HUES64 (cell line): ENCODE measurements around the gene SLC39A1.
A peak's percentile ranks its signal among the peaks of the same experiment; 100 is the strongest.

Source experiments
- H3K27ac ChIP-seq: 2 replicates; pipeline ENCODE4 v1.7.0; 2013; ENCODE audit warnings: low read depth, low read length, inconsistent platforms
- H3K27me3 ChIP-seq: 2 replicates; pipeline ENCODE4 v1.6.1; 2013; ENCODE audit warnings: mild to moderate bottlenecking, low read length; ENCODE audit not compliant: insufficient read depth
- H3K36me3 ChIP-seq: 2 replicates; pipeline ENCODE4 v1.6.1; 2013; ENCODE audit warnings: mild to moderate bottlenecking, low read length; ENCODE audit not compliant: insufficient read depth
- H3K4me1 ChIP-seq: 2 replicates; pipeline ENCODE4 v1.6.1; 2013; ENCODE audit warnings: mild to moderate bottlenecking, low read length, moderate library complexity; ENCODE audit not compliant: insufficient read depth
- H3K4me3 ChIP-seq: 2 replicates; pipeline ENCODE4 v1.5.1; 2013; ENCODE audit warnings: mild to moderate bottlenecking, low read length, moderate library complexity
- H3K9ac ChIP-seq: 2 replicates; pipeline ENCODE4 v1.6.1; 2013; ENCODE audit warnings: mild to moderate bottlenecking, low read depth, low read length
- H3K9me3 ChIP-seq: 2 replicates; pipeline ENCODE4 v1.6.1; 2013; ENCODE audit warnings: low read depth, low read length; ENCODE audit not compliant: insufficient read depth
- WGBS: fragments of 150-250, 120-280 bp; methylation state at CpG from one replicate; pipeline ENCODE4 v1.1.7; 2013; ENCODE audit warnings: missing lambda C conversion rate; 5-methylcytosine and 5-hydroxymethylcytosine counted together

Gene SLC39A1

GRCh38 chr1:153946622-153947241 is 16.6 kb downstream of the SLC39A1 start, which contains the start of gene DENND4B:
Gene DENND4B (minus strand): TSS chr1:153946718. CDS start chr1:153944374, 2,344 bp downstream.
- H3K27me3 ChIP-seq: no peaks in the 10 kb centered on the region
- H3K36me3 ChIP-seq: peaks cover 55% of the 10 kb centered on the region
- peak within 1 kb of the TSS; percentile 88 for H3K9ac ChIP-seq
- H3K9me3 ChIP-seq: no peaks in the 10 kb centered on the region
- no peaks in the 10 kb centered on the region; the same call in 1 of the 2 replicates for H3K4me1 ChIP-seq
- 12% methylated on average over 28 of the region's 28 CpGs for WGBS
- peak within 1 kb of the TSS; percentile 51 for H3K27ac ChIP-seq
- peak within 1 kb of the TSS; percentile 97 for H3K4me3 ChIP-seq

DNA sequence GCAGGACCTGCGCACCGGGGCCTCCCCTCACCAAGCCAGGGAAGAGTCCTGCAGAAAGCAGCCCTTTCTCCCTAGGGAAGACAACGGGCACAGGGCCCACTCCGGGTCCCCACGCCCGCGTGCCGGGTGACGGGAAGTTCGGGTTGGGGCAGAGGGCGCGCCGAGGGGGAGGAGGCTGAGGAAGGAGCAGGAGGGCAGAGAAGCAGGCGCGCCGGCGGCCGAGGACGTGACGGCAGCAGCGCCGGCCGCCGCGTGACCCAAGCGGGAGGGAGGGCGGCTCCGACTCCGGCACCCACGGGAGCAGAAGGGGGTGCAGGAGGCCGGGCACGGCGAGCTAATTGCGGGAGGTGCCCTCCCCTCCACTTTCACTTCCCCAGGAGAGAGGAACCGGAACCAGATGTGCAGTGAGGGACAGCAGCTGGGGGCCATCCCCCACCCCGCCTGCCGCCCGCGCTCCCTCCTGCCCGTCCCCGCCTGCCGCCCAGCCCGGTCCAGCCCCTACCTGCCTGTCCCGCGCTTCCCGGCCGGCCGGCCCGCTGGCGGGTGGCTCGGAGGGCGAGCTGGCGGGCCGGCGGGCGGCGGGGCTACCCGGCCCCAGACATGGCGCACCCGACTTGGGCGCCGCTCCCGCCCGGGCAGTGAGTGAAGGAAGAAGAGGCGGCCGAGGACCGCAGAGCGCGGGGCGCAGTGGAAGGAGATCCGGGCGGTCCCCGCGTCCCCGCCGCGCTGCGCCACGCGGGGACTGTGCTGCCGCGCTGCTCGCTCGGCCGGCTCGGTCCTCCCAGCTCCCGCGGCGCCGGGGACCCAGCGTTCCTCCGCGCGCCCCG is 17.3 kb downstream of the SLC39A1 start:
- Histone ChIP-seq H3K4me1 (no peaks in the 10 kb centered on the region; the same call in 1 of the 2 replicates), H3K27me3 (no peaks in the 10 kb centered on the region), H3K4me3 (peak overlapping the region; percentile 97), H3K27ac (peak overlapping the region; percentile 37), H3K9me3 (no peaks in the 10 kb centered on the region), H3K9ac (peak overlapping the region; percentile 88), H3K36me3 (peaks cover 52% of the 10 kb centered on the region)
- under 1% methylated on average over 95 of the region's 95 CpGs for WGBS

DNA sequence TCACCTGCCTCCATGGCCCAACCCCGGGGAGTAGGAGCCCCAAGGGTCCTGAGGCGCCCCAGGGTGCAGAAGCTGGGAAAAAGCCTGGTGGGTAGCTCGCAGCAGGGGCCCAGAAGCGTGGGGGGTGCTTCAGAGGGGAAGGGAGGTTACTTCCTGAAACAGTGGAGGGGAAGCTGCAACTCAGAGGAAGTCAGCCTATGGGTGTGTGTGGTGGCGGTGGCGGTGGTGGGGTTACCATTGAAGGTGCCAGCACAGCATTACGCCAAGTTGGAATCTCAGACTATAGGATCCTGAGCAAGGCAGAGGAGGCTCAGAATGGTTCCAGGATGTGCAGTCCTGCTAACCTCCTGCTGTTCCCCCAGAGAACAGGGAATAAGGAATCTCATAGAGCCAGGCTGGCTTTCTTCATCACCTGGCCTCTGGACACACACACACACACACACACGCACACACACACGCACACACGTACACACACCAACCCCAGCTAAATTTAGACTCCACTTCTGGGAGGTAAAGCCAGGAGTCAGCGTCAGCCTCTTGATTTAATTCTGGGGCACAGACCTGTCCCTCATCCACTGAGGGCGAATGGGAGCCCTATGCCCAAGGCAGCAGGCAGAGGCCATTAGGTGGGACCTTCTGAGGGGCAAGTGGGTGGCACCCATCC is 18.1 kb downstream of the SLC39A1 start:
- Histone ChIP-seq H3K9ac (peak overlapping the region; percentile 88), H3K27me3 (no peaks in the 10 kb centered on the region), H3K9me3 (no peaks in the 10 kb centered on the region), H3K36me3 (peaks cover 52% of the 10 kb centered on the region), H3K4me3 (peak overlapping the region; percentile 97), H3K4me1 (no peaks in the 10 kb centered on the region; the same call in 1 of the 2 replicates), H3K27ac (peak overlapping the region; percentile 35; the same call in 1 of the 2 replicates)
- WGBS: 62% methylated on average over 12 of the region's 12 CpGs

DNA sequence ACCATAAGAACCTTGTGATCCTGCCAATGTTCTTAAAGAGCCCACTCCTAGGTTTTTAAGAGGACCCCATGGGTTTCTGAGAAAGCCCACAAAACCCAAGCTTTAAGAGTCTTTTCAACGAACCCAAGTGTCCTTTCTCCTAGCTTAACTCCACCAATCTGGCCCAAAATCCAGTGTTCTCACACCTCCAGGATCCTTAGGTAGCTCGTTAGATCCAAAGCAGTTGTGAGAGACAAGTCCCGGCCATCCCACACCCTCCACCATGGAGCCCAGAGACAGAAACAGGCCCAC is 18.6 kb downstream of the SLC39A1 start:
- Histone ChIP-seq H3K4me1 (no peaks in the 10 kb centered on the region; the same call in 1 of the 2 replicates), H3K9me3 (no peaks in the 10 kb centered on the region), H3K9ac (no peak overlapping the region), H3K4me3 (peak overlapping the region; percentile 97; the same call in 1 of the 2 replicates), H3K27me3 (no peaks in the 10 kb centered on the region), H3K27ac (no peak overlapping the region), H3K36me3 (peaks cover 52% of the 10 kb centered on the region)
- WGBS: 91% methylated on average over 3 of the region's 3 CpGs

DNA sequence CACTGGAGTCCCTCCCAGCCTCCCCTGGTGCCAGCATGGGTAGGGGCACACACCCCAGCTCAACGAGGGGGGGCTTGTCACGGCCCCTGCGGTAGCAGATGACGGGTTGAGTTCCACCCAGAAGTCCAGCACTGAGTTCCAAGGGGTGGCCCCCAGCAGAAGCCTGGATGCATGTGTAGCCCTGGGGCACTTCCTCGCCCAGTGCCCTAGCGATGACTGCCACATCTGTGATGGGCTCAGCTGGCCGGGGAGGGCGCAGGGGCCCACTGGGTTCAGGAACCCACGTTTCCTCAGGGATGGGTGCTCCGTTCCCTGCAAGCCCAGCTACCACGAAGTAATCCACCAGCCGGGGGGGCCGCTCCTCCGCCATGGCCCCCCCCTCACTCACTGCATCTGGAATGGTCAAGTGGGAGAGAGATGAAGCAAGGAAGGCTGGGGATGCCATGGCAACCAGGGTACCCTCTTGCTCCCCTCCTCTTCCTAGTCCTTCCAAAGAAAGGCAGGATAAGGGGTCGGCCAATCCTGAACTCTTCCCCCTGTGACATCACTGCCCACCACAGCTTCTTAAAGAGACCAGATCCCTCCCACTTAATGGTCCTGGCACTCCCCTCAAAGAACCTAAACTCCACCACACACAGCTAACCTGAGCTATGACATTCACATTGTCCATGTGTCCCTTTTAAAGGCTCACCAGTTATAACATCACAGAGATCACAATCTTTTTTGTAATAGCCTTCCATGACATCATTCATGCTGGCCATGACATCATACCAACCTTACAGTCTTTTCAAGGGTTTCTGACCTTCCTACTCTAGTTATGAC is 19.1 kb downstream of the SLC39A1 start:
- no peak overlapping the region for H3K9ac ChIP-seq
- 95% methylated on average over 15 of the region's 15 CpGs for WGBS
- H3K27ac ChIP-seq: no peak overlapping the region
- no peaks in the 10 kb centered on the region for H3K27me3 ChIP-seq
- peaks cover 56% of the 10 kb centered on the region for H3K36me3 ChIP-seq
- H3K4me3 ChIP-seq: no peak overlapping the region
- no peaks in the 10 kb centered on the region; the same call in 1 of the 2 replicates for H3K4me1 ChIP-seq
- no peaks in the 10 kb centered on the region for H3K9me3 ChIP-seq

DNA sequence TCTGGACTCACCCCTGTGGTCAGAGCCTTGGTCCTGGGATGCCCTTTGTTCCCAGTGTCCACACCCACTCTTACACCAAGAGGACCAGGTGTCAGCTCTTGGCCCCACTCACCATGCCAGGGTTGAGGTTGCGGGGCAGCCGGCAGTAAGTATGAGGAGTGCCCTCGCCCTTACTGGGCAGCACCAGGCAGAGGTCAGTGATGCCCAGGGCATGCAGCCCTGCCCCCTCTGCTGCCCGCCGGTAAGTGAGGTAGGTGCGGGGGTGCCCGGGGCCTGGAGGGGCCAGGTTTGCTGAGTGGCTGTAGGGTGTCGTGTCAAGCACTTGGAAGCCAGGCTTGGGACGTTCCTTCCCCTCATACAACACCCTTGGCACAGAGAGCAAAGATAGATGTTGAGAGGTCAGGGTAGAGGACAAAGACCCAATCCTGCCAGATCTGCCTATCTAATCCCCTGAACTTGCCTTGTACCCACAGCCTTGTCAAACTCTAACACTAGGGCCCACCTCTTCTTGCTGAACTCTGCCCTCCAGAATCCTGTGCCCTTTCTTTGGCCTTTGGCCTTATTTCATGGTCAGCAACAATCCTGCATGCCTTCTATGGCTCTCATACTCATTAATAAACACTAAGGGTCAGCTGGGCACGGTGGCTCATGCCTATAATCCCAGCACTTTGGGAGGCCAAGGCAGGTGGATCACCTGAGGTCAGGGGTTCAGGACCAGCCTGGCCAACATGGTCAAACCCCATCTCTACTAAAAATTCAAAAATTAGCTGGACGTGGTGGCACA is 20.4 kb downstream of the SLC39A1 start:
- no peaks in the 10 kb centered on the region for H3K27me3 ChIP-seq
- H3K36me3 ChIP-seq: peaks cover 50% of the 10 kb centered on the region
- no peaks in the 10 kb centered on the region for H3K9me3 ChIP-seq
- no peak overlapping the region for H3K9ac ChIP-seq
- no peak overlapping the region for H3K4me3 ChIP-seq
- no peaks in the 10 kb centered on the region; the same call in 1 of the 2 replicates for H3K4me1 ChIP-seq
- 95% methylated on average over 9 of the region's 11 CpGs for WGBS
- no peak overlapping the region for H3K27ac ChIP-seq

DNA sequence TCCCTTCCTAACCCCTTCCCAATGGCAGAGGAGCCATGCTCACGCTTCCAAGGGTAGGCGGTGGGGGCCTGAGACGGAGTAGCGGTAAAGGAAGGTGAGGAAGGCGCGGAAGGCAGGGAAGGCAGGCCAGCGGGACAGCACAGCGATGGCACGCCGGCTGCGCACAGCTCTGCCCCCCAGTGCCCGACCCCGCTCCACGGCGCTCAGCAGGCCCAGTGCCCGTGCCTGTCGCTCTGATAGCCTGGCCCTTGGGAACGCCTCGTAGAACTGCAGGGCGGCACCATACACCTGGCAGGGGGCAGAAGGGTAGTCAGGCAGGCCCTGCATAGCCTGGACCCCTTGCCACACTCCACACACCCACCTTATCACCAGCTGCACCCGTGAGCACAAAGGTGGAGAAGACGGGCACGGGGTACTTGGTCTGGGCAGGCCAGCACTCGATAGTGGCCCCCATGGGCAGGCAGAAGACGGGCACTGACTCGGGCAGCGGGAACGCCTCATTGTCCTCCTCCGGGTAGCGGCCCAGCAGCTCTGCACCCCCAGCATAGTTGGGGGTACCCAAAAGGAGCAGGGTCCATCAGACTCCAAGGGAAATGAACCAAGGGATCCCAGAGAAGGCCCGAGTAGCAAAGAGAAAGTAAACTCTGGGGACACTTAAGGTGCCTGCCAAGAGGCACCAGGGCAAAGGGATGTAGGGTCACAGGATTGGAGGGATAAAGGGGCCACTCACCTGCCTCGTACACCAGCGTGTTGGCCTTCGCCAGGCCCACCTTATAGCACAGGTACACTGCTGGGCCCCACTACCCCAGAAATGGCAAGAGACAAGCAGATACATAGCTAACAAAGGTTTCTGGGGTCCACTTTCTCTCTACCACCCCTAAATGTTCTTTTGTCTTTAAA is 21.3 kb downstream of the SLC39A1 start:
- H3K36me3 ChIP-seq: peaks cover 51% of the 10 kb centered on the region
- H3K27ac ChIP-seq: no peak overlapping the region
- H3K4me1 ChIP-seq: no peaks in the 10 kb centered on the region; the same call in 1 of the 2 replicates
- no peak overlapping the region for H3K9ac ChIP-seq
- 97% methylated on average over 34 of the region's 34 CpGs for WGBS
- no peak overlapping the region for H3K4me3 ChIP-seq
- H3K9me3 ChIP-seq: no peaks in the 10 kb centered on the region
- H3K27me3 ChIP-seq: no peaks in the 10 kb centered on the region

GRCh38 chr1:153940756-153941155 is 22.6 kb downstream of the SLC39A1 start:
- Histone ChIP-seq H3K9ac (no peak overlapping the region), H3K36me3 (peaks cover 63% of the 10 kb centered on the region), H3K27ac (no peak overlapping the region), H3K9me3 (no peaks in the 10 kb centered on the region), H3K4me3 (no peak overlapping the region), H3K4me1 (no peaks in the 10 kb centered on the region; the same call in 1 of the 2 replicates), H3K27me3 (no peaks in the 10 kb centered on the region)
- WGBS: 96% methylated on average over 8 of the region's 8 CpGs

GRCh38 chr1:153939476-153939875 is 23.9 kb downstream of the SLC39A1 start:
- H3K27me3 ChIP-seq: no peaks in the 10 kb centered on the region
- 96% methylated on average over 12 of the region's 12 CpGs for WGBS
- H3K27ac ChIP-seq: no peak overlapping the region
- no peak overlapping the region for H3K4me3 ChIP-seq
- no peak overlapping the region for H3K9ac ChIP-seq
- H3K9me3 ChIP-seq: no peaks in the 10 kb centered on the region
- no peaks in the 10 kb centered on the region for H3K4me1 ChIP-seq
- H3K36me3 ChIP-seq: peaks cover 74% of the 10 kb centered on the region
